GM21528 (cell line): ENCODE data around the gene RIPPLY1.

Experiments
- ATAC-seq: cut with Tn5 transposase; IDR thresholded peaks from one replicate; pipeline ENCODE4 v1.9.1; 2021; ENCODE audit warnings: mild to moderate bottlenecking, moderate library complexity; ENCODE audit not compliant: unreplicated experiment, low FRiP score

RIPPLY1 gene, protein sequence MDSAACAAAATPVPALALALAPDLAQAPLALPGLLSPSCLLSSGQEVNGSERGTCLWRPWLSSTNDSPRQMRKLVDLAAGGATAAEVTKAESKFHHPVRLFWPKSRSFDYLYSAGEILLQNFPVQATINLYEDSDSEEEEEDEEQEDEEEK

GRCh38 chrX:106903291-106903824, at the start of gene RIPPLY1:
TSS of gene RIPPLY1 (minus strand) at chrX:106903341. CDS start at chrX:106903287, 54 bp downstream.
- no peak for ATAC-seq

GRCh38 chrX:106952538-106952937, 49.4 kb upstream of the RIPPLY1 start:
- no peak for ATAC-seq

- ATAC-seq = no peak
Measured at GRCh38 chrX:106952089-106952488, 48.9 kb upstream of the RIPPLY1 start.

- no peak for ATAC-seq
Measured at GRCh38 chrX:106951230-106951629, 48.1 kb upstream of the RIPPLY1 start.

DNA sequence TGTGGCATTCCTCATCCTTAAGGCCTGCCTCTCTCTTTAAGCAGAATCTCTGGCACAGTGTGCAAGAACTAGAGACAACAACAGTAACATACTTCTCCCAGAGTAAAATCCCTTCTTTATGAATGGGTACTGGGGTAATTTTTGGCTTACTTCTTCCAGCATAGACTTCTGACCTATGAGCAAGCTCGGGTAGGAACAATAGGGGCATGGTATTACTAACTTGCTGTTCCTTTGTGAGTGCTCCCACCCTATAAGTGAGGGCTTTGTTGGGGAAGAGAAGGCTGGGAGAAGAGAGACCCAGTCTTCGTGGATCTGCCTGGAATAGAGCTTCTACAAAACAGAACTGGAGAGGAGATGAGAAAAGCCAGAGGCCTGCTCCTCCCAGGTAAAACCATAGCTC, 47.2 kb upstream of the RIPPLY1 start:
- no peak for ATAC-seq

GRCh38 chrX:106949366-106949765, 46.2 kb upstream of the RIPPLY1 start:
- ATAC-seq = no peak

DNA sequence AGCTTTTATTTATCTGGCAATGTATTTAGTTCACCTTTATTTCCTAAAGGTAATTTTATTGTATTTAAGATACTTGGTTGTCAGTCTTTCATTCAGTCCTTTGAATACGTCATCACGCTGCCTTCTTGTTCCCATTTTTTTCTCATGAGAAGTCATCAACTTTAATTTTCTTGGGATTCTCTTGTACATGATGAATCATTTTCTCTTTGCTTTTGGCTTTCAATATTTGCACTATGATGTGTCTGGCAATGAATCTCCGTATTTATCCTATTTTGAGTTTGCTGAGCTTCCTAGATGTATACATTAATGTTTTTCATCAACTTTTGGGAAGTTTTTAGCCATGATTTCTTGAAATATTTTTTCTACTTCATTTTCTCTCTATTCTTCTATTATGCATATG, 45.5 kb upstream of the RIPPLY1 start:
- no peak for ATAC-seq

- ATAC-seq = no peak
Measured at GRCh38 chrX:106946464-106946863, 43.3 kb upstream of the RIPPLY1 start.

DNA sequence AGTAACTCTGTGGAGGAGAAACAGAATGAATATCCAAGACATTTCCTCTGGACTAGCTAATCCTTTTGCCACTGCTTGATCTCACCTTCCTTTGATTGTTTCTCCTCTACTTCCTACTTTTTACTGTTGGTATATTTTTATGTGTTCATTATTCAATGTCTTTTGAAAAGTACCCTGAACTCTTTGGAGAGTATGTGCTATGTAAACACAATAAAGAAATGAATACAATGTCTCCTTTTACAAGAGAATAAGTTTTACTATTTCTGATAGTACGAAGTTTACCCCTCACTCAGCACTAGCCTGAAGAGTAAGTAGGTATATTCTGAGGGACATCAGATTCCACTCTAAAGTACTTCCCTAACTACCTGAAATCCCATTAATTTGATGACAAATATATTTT, 36.9 kb upstream of the RIPPLY1 start:
- ATAC-seq = no peak

- ATAC-seq = no peak
Measured at GRCh38 chrX:106939566-106939965, 36.4 kb upstream of the RIPPLY1 start.

- no peak for ATAC-seq
Measured at GRCh38 chrX:106936246-106936645, 33.1 kb upstream of the RIPPLY1 start.

- no peak for ATAC-seq
Measured at GRCh38 chrX:106935175-106935574, 32.0 kb upstream of the RIPPLY1 start.

GRCh38 chrX:106933538-106933961, 30.4 kb upstream of the RIPPLY1 start:
- no peak for ATAC-seq

DNA sequence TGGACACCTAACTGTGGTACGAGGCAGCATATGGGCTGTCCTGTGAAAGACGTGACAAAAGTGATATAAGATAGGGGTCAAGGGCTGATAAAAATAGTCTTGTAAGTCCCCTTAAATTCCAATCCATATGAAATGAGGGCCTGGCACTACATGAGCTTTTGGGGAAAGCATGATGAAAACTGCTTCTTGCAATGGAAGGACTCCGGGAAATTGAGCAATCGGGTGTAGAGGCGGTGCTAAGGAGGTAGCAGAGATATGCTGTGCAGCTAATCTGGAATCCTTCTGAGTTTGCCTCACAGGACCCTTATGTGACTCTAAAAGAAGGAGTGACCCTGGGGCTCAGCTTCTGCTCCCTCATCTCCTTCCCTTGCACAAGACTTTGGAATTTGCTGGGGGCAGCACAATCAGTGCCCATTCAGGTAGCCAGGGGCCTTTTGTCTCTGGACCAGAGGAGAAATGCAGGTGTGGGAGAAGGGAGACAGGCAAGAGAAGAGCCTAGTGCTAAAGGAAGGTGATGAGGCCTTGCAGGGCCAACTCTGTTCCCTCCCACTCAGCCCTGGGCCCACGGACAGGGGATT, 29.9 kb upstream of the RIPPLY1 start:
- ATAC-seq = no peak

- ATAC-seq = no peak
Measured at GRCh38 chrX:106932492-106932923, 29.4 kb upstream of the RIPPLY1 start.

DNA sequence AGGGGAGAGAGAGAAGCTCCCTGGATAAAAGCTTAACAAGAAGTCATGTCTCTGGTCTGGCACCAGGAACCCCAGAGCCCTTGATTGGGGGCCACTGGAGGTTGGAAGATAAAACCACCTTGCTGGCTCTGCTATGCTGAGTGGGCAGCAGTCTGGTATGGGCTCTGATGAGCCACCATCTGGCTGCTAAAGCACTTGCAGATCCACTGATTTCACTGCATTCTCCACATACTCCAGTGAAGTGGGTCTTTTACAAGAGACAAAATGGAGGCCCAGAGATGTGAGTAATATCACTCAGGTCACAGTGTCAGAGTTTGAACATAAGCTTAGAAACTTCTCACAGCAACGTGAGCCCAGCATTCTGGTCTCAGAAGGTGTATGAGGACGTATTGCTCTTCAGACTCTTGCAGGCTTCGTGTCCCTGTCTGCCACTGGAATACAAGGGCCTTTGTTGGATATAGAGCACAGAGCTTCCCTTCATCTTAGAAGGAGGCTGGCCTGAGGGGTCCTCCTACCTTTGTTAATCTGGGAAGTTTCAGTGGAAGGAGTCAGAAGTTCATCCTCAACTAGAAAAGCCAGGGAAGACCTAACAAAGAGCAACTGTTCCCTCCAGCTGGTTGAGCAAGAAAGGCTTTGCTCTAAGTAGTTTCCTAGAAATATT, 28.8 kb upstream of the RIPPLY1 start:
- ATAC-seq = no peak

GRCh38 chrX:106928227-106928626, 25.1 kb upstream of the RIPPLY1 start:
- ATAC-seq = no peak

DNA sequence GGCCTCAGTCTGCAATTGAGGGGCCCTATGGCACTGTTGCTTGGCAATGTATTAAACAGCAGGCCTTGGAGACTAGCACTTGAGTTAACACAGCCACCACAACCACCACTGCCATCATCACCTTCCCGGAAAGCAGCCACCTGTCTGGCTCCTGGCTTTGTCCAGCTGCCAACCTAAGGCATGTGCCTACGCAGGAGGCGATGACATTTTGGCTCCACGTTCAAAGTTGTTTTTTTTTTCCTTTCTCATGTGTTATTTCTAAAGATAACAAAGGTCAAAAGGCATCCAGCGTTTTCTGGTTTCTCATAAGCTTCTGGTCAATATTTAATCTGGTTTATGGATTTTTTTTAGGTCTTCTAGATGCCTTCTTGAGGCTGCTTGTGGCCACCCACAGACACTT, 24.6 kb upstream of the RIPPLY1 start:
- no peak for ATAC-seq

DNA sequence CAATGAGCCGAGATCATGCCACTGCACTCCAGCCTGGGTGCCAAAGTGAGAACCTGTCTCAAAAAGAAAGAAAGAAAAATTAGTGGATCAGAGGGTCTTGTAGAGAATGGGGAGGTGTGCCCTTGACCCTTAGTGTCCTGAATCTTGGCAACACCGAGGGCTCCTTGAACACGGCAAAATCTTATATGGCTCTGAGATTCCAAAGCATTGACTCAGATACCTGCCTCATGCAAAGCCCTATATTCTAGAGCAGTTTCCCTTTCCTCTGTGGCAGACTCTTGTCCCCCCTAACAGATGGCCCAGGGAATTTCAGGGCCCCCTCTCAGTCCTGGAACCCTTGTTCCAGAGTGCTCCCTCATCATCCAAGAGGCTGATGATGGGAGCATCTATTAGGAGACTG, 23.9 kb upstream of the RIPPLY1 start:
- no peak for ATAC-seq

DNA sequence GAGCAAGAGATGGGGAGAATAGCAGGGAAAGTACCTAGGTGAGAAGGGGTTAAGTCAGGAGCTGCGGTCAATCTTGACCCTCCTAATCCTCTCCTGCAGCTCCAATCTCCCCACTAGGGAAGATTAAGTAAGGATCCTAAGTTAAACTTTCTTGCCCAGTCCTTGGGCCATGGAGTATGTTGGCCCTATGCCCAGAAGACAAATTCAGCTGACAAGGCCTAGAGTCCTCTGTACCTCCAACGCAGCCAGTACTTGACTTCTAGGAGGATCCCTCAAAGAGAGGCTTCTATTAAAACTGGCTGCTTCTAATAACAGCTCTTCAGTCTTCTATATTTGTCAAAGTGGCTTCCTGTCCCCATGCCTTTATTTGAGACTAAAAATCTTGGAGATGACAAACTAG, 18.5 kb upstream of the RIPPLY1 start:
- no peak for ATAC-seq

DNA sequence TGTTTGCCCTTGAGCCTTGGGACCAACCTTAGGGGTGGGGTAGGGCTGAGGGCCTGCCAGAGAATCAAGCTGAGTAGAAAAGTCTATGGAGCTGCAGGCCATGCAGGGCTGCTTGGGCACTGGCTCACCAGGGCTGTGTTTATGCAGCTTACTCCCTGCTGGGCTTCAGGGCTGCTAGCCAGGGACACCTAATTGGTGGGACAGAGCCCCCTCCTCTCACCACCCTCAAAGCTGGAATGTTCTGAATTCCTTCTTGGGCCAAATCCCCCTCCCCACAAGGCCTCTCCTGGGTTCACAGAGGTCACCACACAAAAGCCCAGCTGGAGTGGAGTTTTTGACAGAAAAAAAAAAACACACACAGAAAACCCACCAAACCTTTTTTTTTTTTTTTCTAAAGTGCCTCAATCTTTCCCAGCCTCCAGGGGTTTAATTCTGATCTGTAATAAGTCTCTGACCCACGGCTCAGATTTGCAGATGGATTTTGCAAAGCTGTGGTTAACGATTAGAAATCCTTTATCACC, 16.9 kb upstream of the RIPPLY1 start, which contains the start of gene CLDN2:
Gene CLDN2, plus strand, starts transcription at position 471 of the 521 bp plus-strand sequence. CDS start 7,827 bp downstream, outside the sequence.
- ATAC-seq = no peak
